CD4-positive, CD25-positive, alpha-beta regulatory T cell (primary cell): ENCODE measurements around the gene ADCY9. TPM values are rescaled to one million over a fixed set of nuclear protein-coding genes. Genes with fewer than 3 reads are reported as not detected.
A peak's percentile ranks its signal among the peaks of the same experiment; 100 is the strongest.

ENCODE experiments used
- ATAC-seq, 2 donors: fragments of 150-1000 bp; cut with Tn5 transposase; one replicate each; pipeline ENCODE4 v1.10.0; 2021; ENCODE audit warnings: low read depth in 2 of 2, moderate number of reproducible peaks in 2 of 2, moderate library complexity in 1 of 2
- DNase-seq, 3 donors: peaks; one replicate each; pipeline versions ENCODE4 v3.0.0 to v3.0.0-alpha.2; 2012 to 2022; ENCODE audit warnings: mixed read lengths in 1 of 3
- H3K27ac ChIP-seq: one replicate; pipeline ENCODE4 v1.7.0; 2013; ENCODE audit warnings: mild to moderate bottlenecking, low read length; ENCODE audit not compliant: insufficient read depth, poor library complexity, severe bottlenecking
- H3K27me3 ChIP-seq: one replicate; pipeline ENCODE4 v1.7.0; 2013; ENCODE audit warnings: low read length; ENCODE audit not compliant: control insufficient read depth, insufficient read depth
- H3K36me3 ChIP-seq: one replicate; pipeline ENCODE4 v1.7.0; 2013; ENCODE audit warnings: mild to moderate bottlenecking, low read length, moderate library complexity; ENCODE audit not compliant: control insufficient read depth, insufficient read depth
- H3K4me1 ChIP-seq: 2 replicates; pipeline ENCODE4 v1.7.0; 2013; ENCODE audit warnings: mild to moderate bottlenecking, low read length; ENCODE audit not compliant: insufficient read depth, control insufficient read depth, poor library complexity, severe bottlenecking
- H3K4me3 ChIP-seq: one replicate; pipeline ENCODE4 v1.7.0; 2013; ENCODE audit warnings: low read depth, mild to moderate bottlenecking, low read length, moderate library complexity
- H3K9me3 ChIP-seq, 2 experiments: 1 replicate in 1 of 2; 2 replicates in 1 of 2; pipeline ENCODE4 v1.7.0; 2013; ENCODE audit warnings: low read length in 2 of 2, mild to moderate bottlenecking in 1 of 2, moderate library complexity in 1 of 2; ENCODE audit not compliant: control insufficient read depth in 2 of 2
- H3K27ac Mint-ChIP-seq, 3 donors: one replicate each; pipeline ENCODE4 v1.8.0; 2020 to 2022; ENCODE audit warnings: mild to moderate bottlenecking in 3 of 3, mixed read lengths in 3 of 3, moderate library complexity in 2 of 3
- H3K27me3 Mint-ChIP-seq: one replicate; pipeline ENCODE4 v1.8.0; 2022; ENCODE audit warnings: mild to moderate bottlenecking, mixed read lengths
- H3K36me3 Mint-ChIP-seq: one replicate; pipeline ENCODE4 v1.8.0; 2020; ENCODE audit warnings: mixed read lengths
- H3K4me1 Mint-ChIP-seq, 4 donors: one replicate each; pipeline ENCODE4 v1.8.0; 2020 to 2022; ENCODE audit warnings: mixed read lengths in 4 of 4, mild to moderate bottlenecking in 1 of 4
- H3K4me3 Mint-ChIP-seq, 4 donors: one replicate each; pipeline ENCODE4 v1.8.0; 2020 to 2022; ENCODE audit warnings: mild to moderate bottlenecking in 4 of 4, mixed read lengths in 4 of 4, moderate library complexity in 3 of 4
- H3K9me3 Mint-ChIP-seq, 7 donors: one replicate each; pipeline ENCODE4 v1.8.0; 2020 to 2022; ENCODE audit warnings: mixed read lengths in 7 of 7, mild to moderate bottlenecking in 3 of 7, moderate library complexity in 2 of 7
- polyA plus RNA-seq, 4 donors: library from polyadenylated mRNA; unstranded; fragments of 300-500 nt; fragmentation: Illumina TruSeq; gene quantifications; one replicate each; pipeline ENCODE4 v1.2.3, GENCODE V29; 2021
- total RNA-seq: library from RNA; stranded (reverse); gene quantifications from one replicate; pipeline ENCODE4 v1.2.3, GENCODE V29; 2022

The ADCY9 gene
- total and polyA plus RNA-seq, 5 donors from 2014 or later, result 0.06 to 7.8 (median 0.23) TPM

GRCh38 chr16:3982216-3982615, 134.0 kb downstream of the ADCY9 start:
- Mint-ChIP-seq H3K4me3 (no peak overlapping the region), H3K4me1 (peaks cover 0 to 4% (median 2%) of the 10 kb centered on the region in 4 donors), H3K27ac (no peak overlapping the region)

GRCh38 chr16:3980253-3981111, 135.8 kb downstream of the ADCY9 start:
- H3K4me1 ChIP-seq, result no peaks in the 10 kb centered on the region
- no peak overlapping the region for H3K27ac ChIP-seq
- DNase-seq (no peak), ATAC-seq (no peak)
- Mint-ChIP-seq H3K4me3 (no peak overlapping the region), H3K27me3 (peaks cover 5% of the 10 kb centered on the region), H3K27ac (peak overlapping the region in 1 of 3 donors; percentile 76), H3K9me3 (peaks cover 0 to 1% (median 0%) of the 10 kb centered on the region in 7 donors), H3K36me3 (peaks cover 5% of the 10 kb centered on the region), H3K4me1 (peaks cover 0 to 4% (median 2%) of the 10 kb centered on the region in 4 donors)
- H3K36me3 ChIP-seq, result no peaks in the 10 kb centered on the region
- no peaks in the 10 kb centered on the region for H3K9me3 ChIP-seq
- H3K4me3 ChIP-seq, result no peak overlapping the region
- H3K27me3 ChIP-seq, result no peaks in the 10 kb centered on the region

More at GRCh38 chr16:3982216-3982615, 134.0 kb downstream of the ADCY9 start:
- Histone ChIP-seq H3K27ac (no peak overlapping the region), H3K27me3 (no peaks in the 10 kb centered on the region), H3K36me3 (no peaks in the 10 kb centered on the region), H3K4me1 (no peaks in the 10 kb centered on the region), H3K4me3 (no peak overlapping the region), H3K9me3 (no peaks in the 10 kb centered on the region)
- no peak for DNase-seq
- ATAC-seq, result no peak
- H3K9me3 Mint-ChIP-seq, result peaks cover 0 to 1% (median 0%) of the 10 kb centered on the region in 7 donors
- H3K36me3 Mint-ChIP-seq, result peaks cover under 1% of the 10 kb centered on the region
- peaks cover 5% of the 10 kb centered on the region for H3K27me3 Mint-ChIP-seq

GRCh38 chr16:3979518-3979917, 136.7 kb downstream of the ADCY9 start:
- H3K4me1 ChIP-seq, result no peaks in the 10 kb centered on the region
- no peak overlapping the region for H3K4me3 ChIP-seq
- H3K27ac ChIP-seq, result no peak overlapping the region
- Mint-ChIP-seq H3K4me1 (peaks cover 0 to 4% (median 2%) of the 10 kb centered on the region in 4 donors), H3K36me3 (peaks cover 5% of the 10 kb centered on the region), H3K27ac (no peak overlapping the region), H3K9me3 (peaks cover 0 to 1% (median 0%) of the 10 kb centered on the region in 7 donors), H3K4me3 (no peak overlapping the region), H3K27me3 (peaks cover 5% of the 10 kb centered on the region)
- H3K9me3 ChIP-seq, result no peaks in the 10 kb centered on the region
- no peaks in the 10 kb centered on the region for H3K27me3 ChIP-seq
- DNase-seq (no peak), ATAC-seq (no peak)
- H3K36me3 ChIP-seq, result no peaks in the 10 kb centered on the region

- H3K9me3 ChIP-seq, result no peaks in the 10 kb centered on the region
- no peaks in the 10 kb centered on the region for H3K4me1 ChIP-seq
- Mint-ChIP-seq H3K36me3 (peaks cover 5% of the 10 kb centered on the region), H3K27ac (no peak overlapping the region), H3K4me3 (no peak overlapping the region), H3K27me3 (peaks cover 5% of the 10 kb centered on the region), H3K4me1 (peaks cover 0 to 4% (median 2%) of the 10 kb centered on the region in 4 donors), H3K9me3 (peaks cover 0 to 1% (median 0%) of the 10 kb centered on the region in 7 donors)
- H3K36me3 ChIP-seq, result no peaks in the 10 kb centered on the region
- H3K27me3 ChIP-seq, result no peaks in the 10 kb centered on the region
- H3K27ac ChIP-seq, result no peak overlapping the region
- DNase-seq (no peak), ATAC-seq (no peak)
- no peak overlapping the region for H3K4me3 ChIP-seq
These were observed 137.2 kb downstream of the ADCY9 start for GRCh38 chr16:3979070-3979469.

- H3K27ac Mint-ChIP-seq, result no peak overlapping the region
- no peak overlapping the region for H3K27ac ChIP-seq
These were observed 138.9 kb downstream of the ADCY9 start for GRCh38 chr16:3977376-3977775.

GRCh38 chr16:3974751-3975150, 141.5 kb downstream of the ADCY9 start:
- no peak for DNase-seq
- Mint-ChIP-seq H3K4me1 (no peaks in the 10 kb centered on the region), H3K27ac (no peak overlapping the region), H3K9me3 (no peaks in the 10 kb centered on the region), H3K4me3 (no peak overlapping the region), H3K36me3 (peaks cover 5% of the 10 kb centered on the region), H3K27me3 (peaks cover 5% of the 10 kb centered on the region)
- Histone ChIP-seq H3K27me3 (no peaks in the 10 kb centered on the region), H3K27ac (no peak overlapping the region), H3K36me3 (no peaks in the 10 kb centered on the region), H3K9me3 (no peaks in the 10 kb centered on the region), H3K4me3 (no peak overlapping the region), H3K4me1 (no peaks in the 10 kb centered on the region)
- no peak for ATAC-seq

More at GRCh38 chr16:3977376-3977775, 138.9 kb downstream of the ADCY9 start:
- Histone ChIP-seq H3K27me3 (no peaks in the 10 kb centered on the region), H3K4me3 (no peak overlapping the region), H3K4me1 (no peaks in the 10 kb centered on the region), H3K9me3 (no peaks in the 10 kb centered on the region), H3K36me3 (no peaks in the 10 kb centered on the region)
- no peaks in the 10 kb centered on the region for H3K4me1 Mint-ChIP-seq
- DNase-seq (no peak), ATAC-seq (no peak)
- no peak overlapping the region for H3K4me3 Mint-ChIP-seq
- H3K36me3 Mint-ChIP-seq, result peaks cover 5% of the 10 kb centered on the region
- H3K9me3 Mint-ChIP-seq, result peaks cover 0 to 1% (median 0%) of the 10 kb centered on the region in 7 donors
- H3K27me3 Mint-ChIP-seq, result peaks cover 5% of the 10 kb centered on the region

GRCh38 chr16:3971706-3972105, 144.5 kb downstream of the ADCY9 start:
- Mint-ChIP-seq H3K4me1 (no peaks in the 10 kb centered on the region), H3K27ac (no peak overlapping the region), H3K27me3 (no peaks in the 10 kb centered on the region), H3K9me3 (no peaks in the 10 kb centered on the region), H3K36me3 (peaks cover 1% of the 10 kb centered on the region), H3K4me3 (no peak overlapping the region)
- Histone ChIP-seq H3K4me3 (no peak overlapping the region), H3K27ac (no peak overlapping the region), H3K36me3 (no peaks in the 10 kb centered on the region), H3K9me3 (no peaks in the 10 kb centered on the region), H3K27me3 (no peaks in the 10 kb centered on the region), H3K4me1 (no peaks in the 10 kb centered on the region)
- DNase-seq (no peak), ATAC-seq (no peak)

- no peaks in the 10 kb centered on the region for H3K27me3 ChIP-seq
- no peaks in the 10 kb centered on the region for H3K9me3 Mint-ChIP-seq
- H3K4me1 Mint-ChIP-seq, result no peaks in the 10 kb centered on the region
- H3K9me3 ChIP-seq, result no peaks in the 10 kb centered on the region
- H3K36me3 Mint-ChIP-seq, result peaks cover 5% of the 10 kb centered on the region
- no peaks in the 10 kb centered on the region for H3K4me1 ChIP-seq
- H3K4me3 Mint-ChIP-seq, result no peak overlapping the region
- no peak overlapping the region for H3K4me3 ChIP-seq
- H3K27ac Mint-ChIP-seq, result no peak overlapping the region
- ATAC-seq (no peak), DNase-seq (no peak)
- no peaks in the 10 kb centered on the region for H3K36me3 ChIP-seq
- H3K27ac ChIP-seq, result no peak overlapping the region
- H3K27me3 Mint-ChIP-seq, result no peaks in the 10 kb centered on the region
These were observed 145.0 kb downstream of the ADCY9 start for GRCh38 chr16:3971261-3971660.
